ENCODE measurements around the gene AMIGO2. TPM values are rescaled to one million over a fixed set of nuclear protein-coding genes. Genes with fewer than 3 reads are reported as not detected.
A peak's percentile ranks its signal among the peaks of the same experiment; 100 is the strongest.

The AMIGO2 gene
- total RNA-seq, 1 donor from 2014 or later: 40.2 TPM

DNA sequence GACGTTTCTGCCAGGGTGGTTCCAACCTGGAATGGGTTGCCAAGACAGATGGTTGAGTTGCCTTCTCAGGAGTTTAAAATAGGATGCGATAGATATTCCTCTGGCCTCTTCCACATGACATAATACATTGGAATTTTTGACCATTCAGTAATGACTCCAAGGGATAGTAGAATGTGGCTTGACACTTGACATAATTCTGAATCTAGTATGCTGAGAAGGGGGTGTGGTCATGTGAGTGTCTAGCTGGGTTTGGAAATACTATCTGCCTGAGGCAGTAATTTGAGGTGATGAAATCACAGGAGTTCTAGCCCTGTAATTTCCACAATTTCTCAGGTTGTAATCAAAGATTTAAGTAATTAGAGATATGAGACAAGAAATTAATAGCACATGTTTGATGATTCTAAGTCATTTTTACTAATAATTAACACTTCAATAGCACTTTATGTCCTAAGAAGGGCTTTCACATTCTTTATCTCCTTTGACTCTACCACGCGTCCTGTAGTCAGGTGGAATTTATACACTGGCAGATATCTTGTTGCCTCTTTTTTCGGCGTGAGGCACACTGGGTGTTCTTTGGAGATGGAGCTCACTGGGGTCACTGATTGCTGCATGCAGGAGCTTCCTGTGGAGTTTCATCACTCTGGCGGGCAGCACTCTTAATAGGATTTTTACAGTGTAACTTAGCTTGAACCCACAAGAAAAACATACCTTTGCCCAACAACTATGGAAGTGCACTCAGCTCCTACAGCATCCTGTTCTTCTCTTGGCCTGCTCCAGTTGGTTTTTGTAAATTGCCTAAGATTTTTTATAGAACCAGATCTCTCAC is 3.2 kb upstream of the AMIGO2 start:
- no peak for TF ChIP-seq CTCF (IDR thresholded peaks at IDR 0.05)
- H3K27ac ChIP-seq: peak overlapping the region; percentile 2
- intact Hi-C loops (cut with DNase I): no loop called here
- peaks cover 69% of the 10 kb centered on the region for H3K4me1 ChIP-seq
- ATAC-seq (peak; percentile 5 to 24), DNase-seq (no peak)
- H3K36me3 ChIP-seq: no peaks in the 10 kb centered on the region
- H3K4me3 ChIP-seq: no peak overlapping the region
- no peaks in the 10 kb centered on the region for H3K27me3 ChIP-seq (ENCODE audit: low read depth)
- no peaks in the 10 kb centered on the region for H3K9me3 ChIP-seq

GRCh38 chr12:47082283-47082682 is 2.5 kb upstream of the AMIGO2 start:
- Histone ChIP-seq H3K9me3 (no peaks in the 10 kb centered on the region), H3K36me3 (no peaks in the 10 kb centered on the region), H3K4me1 (peaks cover 70% of the 10 kb centered on the region), H3K27me3 (ENCODE audit: low read depth) (no peaks in the 10 kb centered on the region), H3K27ac (no peak overlapping the region), H3K4me3 (no peak overlapping the region)
- DNase-seq (no peak), ATAC-seq (no peak)
- intact Hi-C loops (cut with DNase I): no loop called here
- TF ChIP-seq CTCF (IDR thresholded peaks at IDR 0.05): no peak

- Histone ChIP-seq H3K36me3 (no peaks in the 10 kb centered on the region), H3K9me3 (no peaks in the 10 kb centered on the region), H3K27me3 (ENCODE audit: low read depth) (no peaks in the 10 kb centered on the region), H3K27ac (peak overlapping the region; percentile 94), H3K4me3 (peak overlapping the region; percentile 75), H3K4me1 (peaks cover 76% of the 10 kb centered on the region)
- TF ChIP-seq CTCF (IDR thresholded peaks at IDR 0.05): no peak
- DNase-seq (peak; percentile 88), ATAC-seq (peak; percentile 65 to 75)
- intact Hi-C loops (cut with DNase I): no loop called here
Observed at GRCh38 chr12:47080725-47081502, 1.2 kb upstream of the AMIGO2 start.

- H3K4me1 ChIP-seq: peaks cover 71% of the 10 kb centered on the region
- intact Hi-C loops (cut with DNase I): no loop called here
- no peaks in the 10 kb centered on the region for H3K36me3 ChIP-seq
- TF ChIP-seq CTCF (IDR thresholded peaks at IDR 0.05): no peak
- H3K4me3 ChIP-seq: peak overlapping the region; percentile 75
- H3K27ac ChIP-seq: peak overlapping the region; percentile 94
- peak; percentile 71 to 75 for ATAC-seq
- DNase-seq: peak; percentile 72
- H3K9me3 ChIP-seq: no peaks in the 10 kb centered on the region
- H3K27me3 ChIP-seq (ENCODE audit: low read depth): no peaks in the 10 kb centered on the region
Observed at GRCh38 chr12:47079981-47080724, 394 bp upstream of the AMIGO2 start.

DNA sequence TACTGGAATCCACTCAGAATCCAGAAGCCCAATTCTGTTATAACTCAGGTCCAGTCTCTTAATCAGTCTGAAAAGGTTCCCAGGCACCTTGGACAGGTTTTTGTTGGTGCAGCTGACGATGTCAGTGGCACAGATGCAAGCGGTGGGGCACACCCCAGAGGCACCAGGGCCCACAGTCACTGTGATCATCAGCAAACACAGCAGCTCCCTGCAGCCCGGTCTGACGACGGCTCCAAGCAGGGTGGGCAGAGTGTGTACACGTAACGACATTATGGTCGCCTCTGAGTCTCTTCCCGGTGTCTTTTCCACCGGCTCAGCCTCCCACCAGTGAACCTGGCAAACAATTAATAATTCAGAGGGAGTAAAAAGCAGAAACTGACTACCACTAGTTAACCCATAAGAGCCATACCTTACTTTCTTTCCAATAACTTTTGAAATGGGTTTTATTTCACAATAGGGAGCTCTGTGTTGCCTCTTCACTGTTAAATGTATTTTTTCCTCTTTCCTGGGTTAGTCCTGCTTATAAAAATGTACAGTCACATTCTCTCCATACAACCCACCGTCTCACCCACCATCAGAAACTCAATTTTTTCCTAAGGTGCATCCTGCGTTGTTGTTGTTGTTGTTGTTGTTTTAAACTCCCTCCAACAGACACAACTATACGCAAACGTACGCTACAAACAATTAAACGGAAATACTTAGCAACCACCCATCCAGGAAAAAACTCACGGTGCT is 859 bp downstream of the AMIGO2 start:
- H3K4me3 ChIP-seq: peak overlapping the region; percentile 75
- peak; percentile 54 to 58 for ATAC-seq
- DNase-seq: peak; percentile 62
- no peaks in the 10 kb centered on the region for H3K27me3 ChIP-seq (ENCODE audit: low read depth)
- intact Hi-C loops (cut with DNase I): no loop called here
- no peaks in the 10 kb centered on the region for H3K36me3 ChIP-seq
- TF ChIP-seq CTCF (IDR thresholded peaks at IDR 0.05): no peak
- peaks cover 58% of the 10 kb centered on the region for H3K4me1 ChIP-seq
- no peaks in the 10 kb centered on the region for H3K9me3 ChIP-seq
- H3K27ac ChIP-seq: peak overlapping the region; percentile 94
